Spleen (tissue), 11 donors: ENCODE data around the gene JAM3. TPM values are rescaled to one million over a fixed set of nuclear protein-coding genes. Genes with fewer than 3 reads are reported as not detected.

Experiments
- DNase-seq: peaks from one replicate; pipeline ENCODE4 v3.0.0-alpha.2; 2020
- H3K27ac ChIP-seq, 8 donors: fragments of 200-600 bp; sonication (generic) in 7 of 8; 1 replicate in 4 of 8; 2 replicates in 4 of 8; pipeline versions ENCODE4 v1.5.0 to v1.8.0; 2016 to 2021; ENCODE audit warnings: inconsistent platforms in 4 of 8, mild to moderate bottlenecking in 4 of 8, moderate library complexity in 1 of 8
- H3K27me3 ChIP-seq, 7 donors: fragments of 200-600 bp; sonication (generic) in 6 of 7; replicated peaks in 1 of 7; 1 replicate in 4 of 7; 2 replicates in 3 of 7; pipeline versions ENCODE4 v1.5.0 to v1.8.0; 2016 to 2021; ENCODE audit warnings: inconsistent platforms in 3 of 7, mild to moderate bottlenecking in 1 of 7
- H3K36me3 ChIP-seq, 6 donors: fragments of 200-600 bp; sonication (generic) in 5 of 6; 1 replicate in 4 of 6; 2 replicates in 2 of 6; pipeline versions ENCODE4 v1.5.0 to v1.8.0; 2016 to 2021; ENCODE audit warnings: inconsistent platforms in 2 of 6
- H3K4me1 ChIP-seq, 6 donors: fragments of 200-600 bp; sonication (generic) in 5 of 6; 1 replicate in 3 of 6; 2 replicates in 3 of 6; pipeline versions ENCODE4 v1.5.0 to v1.8.0; 2016 to 2021; ENCODE audit warnings: inconsistent platforms in 3 of 6
- H3K4me3 ChIP-seq, 8 donors: fragments of 200-600 bp; sonication (generic) in 7 of 8; 1 replicate in 4 of 8; 2 replicates in 4 of 8; pipeline versions ENCODE4 v1.5.0 to v1.8.0; 2016 to 2021; ENCODE audit warnings: inconsistent platforms in 4 of 8, mild to moderate bottlenecking in 4 of 8, moderate library complexity in 2 of 8
- H3K9me3 ChIP-seq, 8 donors: fragments of 200-600 bp; sonication (generic) in 7 of 8; 1 replicate in 4 of 8; 2 replicates in 4 of 8; pipeline versions ENCODE4 v1.5.0 to v1.8.0; 2016 to 2021; ENCODE audit warnings: inconsistent platforms in 4 of 8
- CTCF ChIP-seq, 11 experiments: fragments of 200-600 bp in 7 of 11; fragments of 450-650 bp in 4 of 11; sonication (generic) in 4 of 11; IDR thresholded peaks in 8 of 11; conservative IDR thresholded peaks in 3 of 11; 1 replicate in 7 of 11; 2 replicates in 4 of 11; pipeline versions ENCODE4 v1.4.0 to v1.8.0; 2016 to 2021; ENCODE audit warnings: antibody characterized with exemption in 11 of 11, inconsistent platforms in 4 of 11, mild to moderate bottlenecking in 1 of 11
- POLR2A ChIP-seq, 3 donors: fragments of 450-650 bp; IDR thresholded peaks; one replicate each; pipeline ENCODE4 v1.5.1; 2017; ENCODE audit warnings: antibody characterized with exemption in 3 of 3, mild to moderate bottlenecking in 1 of 3
- POLR2AphosphoS5 ChIP-seq, 3 donors: sonication (generic); formaldehyde crosslinking; IDR thresholded peaks; one replicate each; pipeline ENCODE4 v1.5.1; 2017; ENCODE audit warnings: antibody characterized with exemption in 3 of 3
- WGBS, 5 donors: extraction: QIAGEN DNeasy Blood & Tissue Kit in 3 of 5; methylation state at CpG; one replicate each; pipeline versions ENCODE4 v1.1.5 to v1.1.7; 2013 to 2018; 5-methylcytosine and 5-hydroxymethylcytosine counted together
- intact Hi-C: fragments of 100-400 bp; cut with DNase I; formaldehyde crosslinking; loops from one replicate; pipeline ENCODE4 v1.15.0; 2023; ENCODE audit warnings: low total_unique reads
- polyA plus RNA-seq, 3 donors: library from polyadenylated mRNA; stranded (reverse); fragments of 200-250 nt; gene quantifications; one replicate each; pipeline ENCODE4 v1.2.1, GENCODE V29; 2013
- total RNA-seq, 7 donors: library from RNA; depleted of rRNA in 3 of 7; stranded (reverse); fragments of >200 nt in 3 of 7; fragmentation: NEBNext Ultra II Directional in 4 of 7; extraction: Animal tissue kit (Norgen Biotek cat#: 25700) in 4 of 7; gene quantifications; one replicate each; pipeline versions ENCODE4 v1.1.0 to v1.2.1, GENCODE V29; 2016 to 2021
- donor health status: healthy with polysubstance abuse.
- donor health status: DM: no; HTN: no; CAD: no; lungs with moderate emphysema.
- donor health status: DM: no; HTN: no; CAD: no.
- donor health status: Bipolar disorder and iron deficiency.
- donor health status: healthy.
- donor health status: DM: no; HTN: no; CAD: no.
- donor health status: DM: yes; HTN: yes; CAD: no.

JAM3 gene
- total and polyA plus RNA-seq, 10 donors: 9.5 to 28.7 (median 23.2) TPM

GRCh38 chr11:134041791-134042696 lies 26.8 kb upstream of the JAM3 start:
- Histone ChIP-seq H3K9me3 (no peaks in the 10 kb centered on the region), H3K4me1 (peaks cover 5 to 17% (median 13%) of the 10 kb centered on the region in 6 donors), H3K27ac (no peak overlapping the region), H3K36me3 (no peaks in the 10 kb centered on the region), H3K4me3 (no peak overlapping the region), H3K27me3 (peaks cover 0 to 22% (median 0%) of the 10 kb centered on the region in 7 donors)
- intact Hi-C loops: no loop called here
- peak; percentile 74 for DNase-seq
- TF ChIP-seq CTCF (IDR thresholded peaks at IDR 0.05 in 8 of 11, conservative IDR thresholded peaks at IDR 0.05 in 3 of 11) (no peak), POLR2AphosphoS5 (IDR thresholded peaks at IDR 0.05) (no peak), POLR2A (IDR thresholded peaks at IDR 0.05) (no peak)
- WGBS, 5 donors: 82 to 93% (median 89%) methylated on average over 14 to 30 of the region's 30 CpGs

DNA sequence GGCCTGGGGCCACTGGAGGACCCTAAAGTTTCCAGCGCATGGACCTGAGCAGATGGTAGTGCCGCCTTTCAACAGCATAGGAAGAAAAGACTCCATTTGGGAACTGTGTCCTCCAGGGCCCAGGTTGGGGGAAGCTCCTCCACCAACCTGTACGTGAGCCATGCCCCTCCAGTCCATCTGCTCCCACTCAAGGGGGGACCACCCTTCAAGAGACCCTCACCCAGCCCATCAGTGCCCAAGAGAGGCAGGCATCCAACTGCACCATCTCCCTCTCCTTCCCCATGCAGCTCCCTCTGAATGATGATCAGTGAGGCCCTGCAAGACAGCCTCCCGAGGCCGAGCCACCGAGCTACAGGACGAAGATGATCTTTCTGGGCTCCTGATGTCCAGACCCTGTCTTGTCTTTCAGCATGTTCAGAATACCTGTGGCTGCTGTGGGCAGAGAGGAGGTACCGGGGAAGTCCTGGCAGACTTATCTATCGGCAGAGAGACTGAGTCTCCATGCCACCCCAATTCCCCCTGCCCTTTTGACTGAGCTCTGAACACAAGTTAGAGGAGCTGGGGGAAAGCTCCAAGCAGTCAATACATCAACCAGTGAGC lies 25.0 kb upstream of the JAM3 start:
- intact Hi-C loops: no loop called here
- WGBS, 5 donors: 90 to 94% (median 91%) methylated on average over 6 to 9 of the region's 9 CpGs
- no peak overlapping the region for H3K4me3 ChIP-seq
- H3K27ac ChIP-seq: no peak overlapping the region
- H3K27me3 ChIP-seq: peaks cover 0 to 36% (median 0%) of the 10 kb centered on the region in 7 donors
- no peaks in the 10 kb centered on the region for H3K36me3 ChIP-seq
- TF ChIP-seq POLR2A (IDR thresholded peaks at IDR 0.05): no peak
- no peak for TF ChIP-seq CTCF (IDR thresholded peaks at IDR 0.05 in 8 of 11, conservative IDR thresholded peaks at IDR 0.05 in 3 of 11)
- no peak for TF ChIP-seq POLR2AphosphoS5 (IDR thresholded peaks at IDR 0.05)
- H3K9me3 ChIP-seq: no peaks in the 10 kb centered on the region
- H3K4me1 ChIP-seq: peaks cover 0 to 5% (median under 1%) of the 10 kb centered on the region in 6 donors
- DNase-seq: peak; percentile 53

GRCh38 chr11:134044514-134045284 lies 24.2 kb upstream of the JAM3 start:
- peaks cover 0 to 44% (median 1%) of the 10 kb centered on the region in 7 donors for H3K27me3 ChIP-seq
- no peak for TF ChIP-seq POLR2A (IDR thresholded peaks at IDR 0.05)
- TF ChIP-seq CTCF (IDR thresholded peaks at IDR 0.05 in 8 of 11, conservative IDR thresholded peaks at IDR 0.05 in 3 of 11): no peak
- no peak for TF ChIP-seq POLR2AphosphoS5 (IDR thresholded peaks at IDR 0.05)
- H3K27ac ChIP-seq: no peak overlapping the region
- peak; percentile 50 for DNase-seq
- 83 to 87% (median 86%) methylated on average over 15 to 16 of the region's 16 CpGs for WGBS, 5 donors
- intact Hi-C loops: no loop called here
- H3K4me3 ChIP-seq: no peak overlapping the region
- H3K9me3 ChIP-seq: no peaks in the 10 kb centered on the region
- H3K4me1 ChIP-seq: no peaks in the 10 kb centered on the region
- H3K36me3 ChIP-seq: no peaks in the 10 kb centered on the region
